ENCODE measurements around the gene RRP8. TPM values are rescaled to one million over a fixed set of nuclear protein-coding genes. Genes with fewer than 3 reads are reported as not detected.

RRP8 gene
- total and polyA plus RNA-seq, 9 of the 15 experiments (the other 6 are each of a cell fraction or from before 2014, with no cell fraction given) = 5.7 to 47.3 (median 32.6) TPM

GRCh38 chr11:6613496-6613895 is 10.1 kb upstream of the RRP8 start:
- BruUV-seq (replicated peaks) = no TSS peak
- no peaks in the 10 kb centered on the region for H3K9me3 ChIP-seq (replicated peaks; ENCODE audit: control insufficient read depth, insufficient read depth, low read depth, low read length)

More at GRCh38 chr11:6613496-6613895, 10.1 kb upstream of the RRP8 start:
- no peak for ATAC-seq
- no peak for FAIRE-seq
- Histone ChIP-seq H3K79me2 (ENCODE audit: control insufficient read depth, insufficient read depth, low read length) (peaks cover 21% of the 10 kb centered on the region), H3K9me1 (ENCODE audit: control insufficient read depth, insufficient read depth, low read length) (no peaks in the 10 kb centered on the region), H3K9ac (ENCODE audit: insufficient read depth in 1 of 2, low read depth in 2 of 2, low read length in 2 of 2) (no peak overlapping the region), H3K36me3 (ENCODE audit: control insufficient read depth, insufficient read depth, low read length) (peaks cover 51% of the 10 kb centered on the region), H3K4me2 (ENCODE audit: insufficient read depth, low read length) (no peak overlapping the region), H3K27ac (ENCODE audit: extremely low read depth, low read depth, low read length) (no peak overlapping the region), H4K20me1 (replicated peaks; ENCODE audit: control insufficient read depth, insufficient read depth, low read length) (no peaks in the 10 kb centered on the region), H3K4me3 (no peak overlapping the region), H3K4me1 (replicated peaks in 1 of 2; ENCODE audit: control insufficient read depth in 2 of 2, insufficient read depth in 2 of 2, low read length in 2 of 2) (peaks cover 15 to 26% of the 10 kb centered on the region in 2 experiments), H2AFZ (ENCODE audit: low read depth, low read length) (no peak overlapping the region), H3K27me3 (ENCODE audit: control insufficient read depth in 2 of 2, insufficient read depth in 2 of 2, low read length in 2 of 2) (no peaks in the 10 kb centered on the region)
- 76% methylated on average over 3 of the region's 3 CpGs for WGBS (ENCODE audit: insufficient coverage, low coverage, missing lambda C conversion rate)
- no peak for DNase-seq (ENCODE audit: extremely low read depth in 1 of 4, low spot score in 3 of 4)
- ChIA-PET CTCF (ENCODE audit: low intra/inter-chr PET ratio) (no interaction called here), POLR2A (interaction anchor here (2.1 kb wide), 1 partner anchor 8 kb away, joined by 12 read pairs; no protein-coding TSS in a partner anchor)
- intact Hi-C loops (cut with micrococcal nuclease) = loop anchor here (2.0 kb wide), 1 partner anchor 69 kb away; the partner anchor contains the start of gene MRPL17
- TF ChIP-seq CREB3L1 (IDR thresholded peaks at IDR 0.05; ENCODE audit: borderline replicate concordance, low read depth) = no peak
- TF ChIP-seq FOXJ2 (tag; IDR thresholded peaks at IDR 0.05) = no peak
- peak; percentile 41 for TF ChIP-seq MEIS2 (IDR thresholded peaks at IDR 0.05; ENCODE audit: partially characterized antibody)
- in situ Hi-C loops (cut with MboI) = no loop called here

Measured in K562 (cell line).